Skeletal muscle cell (primary cell): ENCODE results near the gene COBL.

Experiments used
- DNase-seq: peaks from one replicate; pipeline ENCODE4 v3.0.0-alpha.2; 2010; ENCODE audit warnings: low read depth
- H3K4me3 ChIP-seq: 2 replicates; pipeline ENCODE4 v1.5.1; 2011; ENCODE audit warnings: low read depth, mild to moderate bottlenecking, control low read depth, low read length, moderate library complexity

The COBL gene

GRCh38 chr7:51327287-51327717 lies 10.7 kb upstream of the COBL start:
- H3K4me3 ChIP-seq = no peak overlapping the region
- DNase-seq = no peak

DNA sequence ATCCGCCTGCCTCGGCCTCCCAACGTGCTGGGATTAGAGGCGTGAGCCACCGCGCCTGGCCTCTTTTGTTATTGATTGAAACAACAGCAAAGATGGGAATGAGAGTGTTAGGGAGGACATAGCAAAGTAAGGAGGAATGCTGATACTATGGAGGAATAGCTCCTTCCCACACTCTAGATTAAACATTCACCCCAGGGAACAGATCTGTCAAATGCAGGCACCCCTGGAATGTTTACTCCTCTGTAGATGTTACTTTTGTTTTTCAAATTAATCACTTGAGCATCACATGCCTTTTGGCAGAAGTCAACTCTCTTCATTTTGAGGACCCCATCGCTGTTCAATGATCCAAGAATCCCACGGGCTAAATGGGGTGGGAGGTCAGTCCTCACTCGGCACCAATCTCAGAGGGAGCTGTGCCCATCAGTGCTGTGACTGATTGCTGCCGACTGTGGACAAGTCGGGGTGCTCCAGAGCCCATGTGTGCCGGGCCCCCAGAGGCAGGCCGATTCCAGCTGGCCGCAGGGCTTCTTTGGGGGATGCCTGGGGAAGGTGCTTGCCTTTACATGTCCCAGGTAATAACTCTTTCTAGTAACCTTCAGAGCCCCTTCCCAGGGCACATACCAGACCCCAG lies 10.2 kb upstream of the COBL start:
- no peak overlapping the region for H3K4me3 ChIP-seq
- DNase-seq = no peak

- H3K4me3 ChIP-seq = no peak overlapping the region
- no peak for DNase-seq
Observed at GRCh38 chr7:51325908-51326307, 9.3 kb upstream of the COBL start.

DNA sequence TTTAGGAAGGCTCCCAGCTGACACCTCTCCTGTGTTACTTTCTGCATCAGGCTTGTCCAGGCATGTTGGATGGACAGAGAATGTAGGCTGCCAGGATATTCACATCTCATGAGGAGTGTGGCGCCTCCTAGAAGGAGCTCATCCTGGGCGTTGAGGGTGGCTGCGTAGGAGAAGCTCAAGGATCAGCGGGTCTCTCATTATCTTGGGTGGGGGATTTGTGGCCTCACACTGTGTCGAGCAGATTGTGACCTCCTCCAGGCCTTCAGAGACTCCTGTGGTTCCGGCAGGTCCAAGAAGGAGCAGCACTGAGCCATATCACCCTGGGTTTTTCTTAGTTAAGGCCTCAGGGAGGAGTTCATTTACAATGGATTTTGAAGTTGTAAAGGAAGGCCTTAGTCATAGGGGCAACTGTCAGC lies 8.7 kb upstream of the COBL start:
- no peak for DNase-seq
- H3K4me3 ChIP-seq = no peak overlapping the region

DNA sequence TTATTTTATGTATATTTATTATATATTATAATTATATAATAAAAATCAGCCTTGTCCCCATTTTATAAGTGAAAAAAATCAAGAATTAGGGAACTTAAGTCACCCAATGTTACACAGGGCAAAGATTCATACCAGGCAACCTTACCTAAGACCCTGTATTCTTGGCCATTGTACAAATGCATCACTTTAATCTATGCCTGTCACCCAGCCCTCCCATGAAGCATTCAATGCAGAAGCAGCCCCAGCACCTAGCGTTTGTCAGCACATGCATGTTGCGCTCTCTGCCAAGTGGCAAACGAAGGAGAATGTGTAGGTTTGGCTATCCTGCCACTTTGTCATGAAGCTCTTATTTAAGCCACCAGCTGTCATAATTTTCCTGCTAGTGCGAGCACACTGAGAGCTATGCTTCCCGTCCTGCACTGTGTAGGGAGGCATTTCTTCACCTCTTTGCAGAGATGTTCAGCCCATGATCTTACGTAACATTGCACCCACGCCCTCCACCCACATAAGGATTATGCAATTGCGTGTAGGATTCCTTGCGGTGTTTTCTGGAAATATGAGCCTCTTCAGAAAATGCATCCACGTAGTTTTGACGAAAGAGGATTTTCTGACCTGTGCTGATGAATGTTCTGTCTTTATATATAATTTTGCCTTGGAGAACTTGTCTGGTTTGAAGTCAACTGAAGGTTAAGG lies 7.7 kb upstream of the COBL start:
- H3K4me3 ChIP-seq = no peak overlapping the region
- peak; percentile 35 for DNase-seq

DNA sequence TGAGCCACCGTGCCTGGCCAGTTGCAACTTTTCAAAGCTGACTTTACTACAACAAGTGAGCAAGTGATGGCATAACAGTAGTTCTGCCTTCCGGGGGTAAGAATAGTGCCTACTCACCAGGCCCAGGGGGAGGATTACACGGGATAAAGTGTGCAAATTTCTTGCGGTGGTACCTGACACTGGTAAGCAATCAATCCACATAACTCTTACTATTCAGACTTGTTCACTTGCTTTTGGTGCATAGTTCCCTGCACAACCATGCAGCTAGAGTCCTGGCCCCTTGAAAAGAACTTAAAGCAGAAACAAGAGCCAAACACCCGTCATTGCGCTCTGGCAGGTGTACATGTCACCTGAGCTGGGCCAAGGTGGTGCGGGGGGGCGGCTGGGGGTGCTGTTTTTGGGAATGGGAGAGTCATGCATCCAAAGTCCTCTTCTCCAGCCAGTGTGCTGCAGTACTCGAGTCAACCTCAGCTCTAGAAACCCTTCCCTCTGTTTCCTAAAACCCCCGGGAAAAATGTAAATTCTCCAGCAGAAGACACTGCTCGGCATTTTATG lies 5.4 kb upstream of the COBL start:
- H3K4me3 ChIP-seq = no peak overlapping the region

DNA sequence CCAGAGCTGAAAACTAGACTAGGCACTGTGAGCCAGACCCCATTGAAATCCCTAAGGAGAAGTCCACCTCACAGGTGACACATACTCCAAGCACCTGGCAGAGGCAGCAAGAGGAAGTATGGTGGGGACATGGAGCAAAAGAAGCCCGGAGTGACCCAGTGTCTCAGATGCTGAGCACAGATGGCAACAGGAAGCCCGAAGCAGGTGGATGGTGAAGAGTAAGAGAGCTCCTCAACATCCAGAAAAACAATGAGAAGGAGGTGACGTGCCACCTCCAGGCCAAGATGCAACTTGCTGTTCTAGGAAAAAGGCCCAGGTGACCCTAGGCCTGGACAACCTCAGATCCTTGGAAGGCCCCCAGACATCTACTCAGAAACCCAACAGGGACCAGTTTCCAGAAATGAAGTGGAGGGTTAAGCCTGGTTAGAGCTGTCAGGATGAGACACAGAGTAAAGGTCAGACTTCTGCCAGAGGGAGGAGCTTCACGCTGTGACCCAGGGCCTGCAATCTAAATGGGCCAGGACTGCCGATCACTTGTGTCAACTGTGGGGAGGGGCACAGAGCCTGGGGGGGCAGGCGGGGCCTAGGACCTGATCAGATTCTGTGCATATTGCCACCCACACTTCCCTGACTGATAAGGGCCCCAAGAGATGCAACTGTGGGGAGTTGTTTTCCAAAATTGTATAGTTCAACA lies 2.4 kb upstream of the COBL start:
- no peak for DNase-seq
- H3K4me3 ChIP-seq = no peak overlapping the region

More for the DNA sequence above, 5.4 kb upstream of the COBL start:
- DNase-seq = no peak

DNA sequence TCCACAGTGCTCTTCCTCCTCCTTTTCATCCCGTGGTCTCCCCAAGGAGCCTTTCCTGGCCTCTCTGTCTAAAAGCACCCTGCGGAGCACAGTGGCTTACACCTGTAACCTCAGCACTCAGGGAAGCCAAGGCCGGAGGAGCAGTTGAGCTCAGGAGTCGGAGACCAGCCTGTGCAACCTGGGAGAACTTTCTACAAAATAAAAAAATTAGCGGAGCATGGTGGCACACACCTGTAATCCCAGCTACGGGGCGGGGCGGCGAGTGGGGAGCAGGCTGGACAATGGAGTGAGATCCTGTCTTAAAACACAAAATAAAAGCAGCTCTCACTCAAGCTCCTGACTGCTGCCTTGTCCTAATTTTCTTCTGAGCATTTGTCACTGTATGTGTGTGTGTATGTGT lies 1.4 kb upstream of the COBL start:
- no peak for DNase-seq
- no peak overlapping the region for H3K4me3 ChIP-seq

GRCh38 chr7:51317582-51317910 lies 937 bp upstream of the COBL start:
- no peak overlapping the region for H3K4me3 ChIP-seq
- no peak for DNase-seq

- DNase-seq = no peak
- peak overlapping the region; percentile 47 for H3K4me3 ChIP-seq
Observed at GRCh38 chr7:51316262-51316665, 345 bp downstream of the COBL start.

GRCh38 chr7:51315393-51316261 lies 982 bp downstream of the COBL start:
- peak overlapping the region; percentile 47 for H3K4me3 ChIP-seq
- peak; percentile 15 for DNase-seq

DNA sequence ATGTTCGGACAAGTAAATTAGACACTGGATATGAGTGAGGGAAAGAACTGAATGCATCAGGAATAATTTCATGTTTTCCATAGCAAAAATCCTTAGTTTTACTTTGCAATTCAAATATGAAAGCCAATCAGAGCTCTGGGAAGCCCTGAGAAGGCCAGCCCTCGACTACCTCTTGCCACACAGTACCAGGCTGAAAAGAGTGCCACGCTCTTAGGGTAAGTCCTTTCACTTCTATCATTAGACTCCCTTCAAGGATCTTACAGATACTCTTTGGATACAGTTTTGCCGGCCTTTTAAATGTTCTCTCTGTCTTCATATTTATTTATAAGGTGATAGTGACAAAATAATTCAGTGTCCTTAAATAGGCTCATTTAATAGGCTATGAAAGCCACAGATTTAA lies 1.9 kb downstream of the COBL start:
- no peak for DNase-seq
- H3K4me3 ChIP-seq = no peak overlapping the region

GRCh38 chr7:51313738-51314425 lies 2.7 kb downstream of the COBL start:
- DNase-seq = no peak
- H3K4me3 ChIP-seq = no peak overlapping the region

- no peak for DNase-seq
- H3K4me3 ChIP-seq = no peak overlapping the region
Observed at GRCh38 chr7:51312951-51313737, 3.5 kb downstream of the COBL start.

DNA sequence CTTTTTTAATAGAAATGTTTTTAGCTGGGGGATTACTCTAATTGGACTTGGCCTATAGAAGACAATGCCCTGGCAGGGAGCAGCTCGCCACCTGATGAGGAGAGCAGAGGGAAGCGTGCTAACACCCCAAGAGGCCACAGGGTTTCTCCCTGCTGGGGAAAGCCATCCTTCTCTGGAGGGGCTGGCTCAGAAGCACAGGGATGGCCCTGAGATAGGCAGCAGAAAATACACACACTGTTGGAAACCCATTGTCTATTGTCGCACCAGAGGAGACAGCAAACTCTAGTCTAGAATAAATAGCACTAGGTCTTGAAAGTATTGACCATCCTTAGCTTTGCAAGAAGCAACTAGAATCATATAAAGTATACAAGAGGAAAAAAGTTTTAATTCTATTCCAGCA lies 5.4 kb downstream of the COBL start:
- H3K4me3 ChIP-seq = no peak overlapping the region
- no peak for DNase-seq

GRCh38 chr7:51310131-51310583 lies 6.5 kb downstream of the COBL start:
- H3K4me3 ChIP-seq = no peak overlapping the region
- DNase-seq = no peak

DNA sequence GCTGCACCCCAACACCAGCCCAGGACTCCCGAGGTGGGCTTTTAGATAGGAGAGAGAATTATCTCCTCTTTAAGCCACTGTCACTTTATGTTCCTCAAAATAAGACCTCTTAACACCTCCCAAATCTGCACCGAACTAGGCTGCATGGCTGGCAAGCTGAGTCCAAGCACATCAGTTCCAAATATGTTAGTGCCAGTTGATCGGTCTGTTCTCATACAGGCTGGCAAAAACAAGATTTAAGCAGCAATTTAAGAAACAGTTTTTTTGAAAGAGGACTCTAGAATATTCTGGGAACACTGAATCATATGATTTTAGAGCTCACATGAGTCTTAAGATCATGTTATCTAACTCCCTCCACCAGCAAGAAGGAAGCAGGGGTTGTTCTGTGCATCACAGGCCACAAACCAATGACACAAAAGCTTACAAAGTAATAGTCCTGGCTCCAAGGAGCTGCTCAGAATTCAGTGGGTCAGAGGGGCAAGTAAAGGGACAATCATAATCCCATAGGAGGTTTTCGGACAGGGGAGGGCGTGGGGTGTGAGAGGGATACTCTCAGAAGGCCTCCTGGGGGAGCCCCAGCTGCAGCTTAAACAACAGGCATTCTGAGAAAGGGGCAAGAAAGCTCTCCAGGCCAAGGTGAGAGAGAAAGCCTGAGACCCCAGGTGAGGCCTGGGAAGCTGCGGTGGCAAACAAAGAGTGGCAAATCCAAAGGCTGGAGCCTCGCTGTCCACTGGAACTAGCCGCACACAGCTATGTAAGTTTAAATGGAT lies 7.1 kb downstream of the COBL start:
- DNase-seq = no peak
- H3K4me3 ChIP-seq = no peak overlapping the region

- DNase-seq = no peak
- H3K4me3 ChIP-seq = no peak overlapping the region
Observed at GRCh38 chr7:51308696-51309095, 7.9 kb downstream of the COBL start.
